ENCODE results near the gene PRR18. TPM values are rescaled to one million over a fixed set of nuclear protein-coding genes. Genes with fewer than 3 reads are reported as not detected.

The PRR18 gene
- total and polyA plus RNA-seq, 2 of the 13 experiments (the other 11 are each of a cell fraction or from before 2014, with no cell fraction given) = 0.04 TPM

DNA sequence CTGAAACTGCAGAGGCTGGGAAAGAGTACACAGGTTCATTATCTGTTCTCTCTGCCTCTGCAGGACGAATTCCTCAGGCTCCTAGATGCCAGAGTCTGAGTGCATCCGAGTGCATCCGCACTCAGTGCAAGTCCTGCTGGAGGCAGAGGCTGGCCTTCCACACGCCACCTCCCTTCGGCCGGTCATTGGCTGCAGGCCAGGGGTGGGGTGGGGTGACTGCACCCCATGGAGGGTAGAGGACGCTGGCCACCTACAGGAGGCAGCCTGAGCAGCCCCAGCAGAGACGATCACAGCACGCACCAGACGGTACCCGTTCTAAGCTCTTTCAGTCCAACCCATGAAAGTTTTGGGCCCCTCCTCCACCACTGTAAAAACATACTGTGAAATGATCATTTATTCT, 22.4 kb upstream of the PRR18 start (continued):
- TF ChIP-seq ZSCAN22 (CRISPR knock-in tag; IDR thresholded peaks at IDR 0.05) = no peak
- no peak for TF ChIP-seq MYNN (CRISPR knock-in tag; IDR thresholded peaks at IDR 0.05; ENCODE audit: low read depth)
- no peak for TF ChIP-seq ZNF33B (CRISPR knock-in tag; IDR thresholded peaks at IDR 0.05)
- TF ChIP-seq, protein P1, sequence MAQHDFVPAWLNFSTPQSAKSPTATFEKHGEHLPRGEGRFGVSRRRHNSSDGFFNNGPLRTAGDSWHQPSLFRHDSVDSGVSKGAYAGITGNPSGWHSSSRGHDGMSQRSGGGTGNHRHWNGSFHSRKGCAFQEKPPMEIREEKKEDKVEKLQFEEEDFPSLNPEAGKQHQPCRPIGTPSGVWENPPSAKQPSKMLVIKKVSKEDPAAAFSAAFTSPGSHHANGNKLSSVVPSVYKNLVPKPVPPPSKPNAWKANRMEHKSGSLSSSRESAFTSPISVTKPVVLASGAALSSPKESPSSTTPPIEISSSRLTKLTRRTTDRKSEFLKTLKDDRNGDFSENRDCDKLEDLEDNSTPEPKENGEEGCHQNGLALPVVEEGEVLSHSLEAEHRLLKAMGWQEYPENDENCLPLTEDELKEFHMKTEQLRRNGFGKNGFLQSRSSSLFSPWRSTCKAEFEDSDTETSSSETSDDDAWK (CRISPR knock-in tag; IDR thresholded peaks at IDR 0.05) = no peak
- no peak for TF ChIP-seq MBD4 (IDR thresholded peaks at IDR 0.05; ENCODE audit: borderline replicate concordance, low read length)
- no peak; the same call in 1 of the 2 replicates for TF ChIP-seq MEIS2 (CRISPR knock-in tag; IDR thresholded peaks at IDR 0.05)
- TF ChIP-seq ZNF558 (CRISPR knock-in tag; IDR thresholded peaks at IDR 0.05; ENCODE audit: borderline replicate concordance) = no peak
- no peak for TF ChIP-seq PHF20 (CRISPR knock-in tag; IDR thresholded peaks at IDR 0.05)
- no peak for TF ChIP-seq ZNF589 (CRISPR knock-in tag; conservative IDR thresholded peaks at IDR 0.05)
- TF ChIP-seq YEATS4 (CRISPR knock-in tag; IDR thresholded peaks at IDR 0.05; ENCODE audit: borderline replicate concordance) = 0 out of 2 replicates have a peak, but pooled peaks have one; percentile 35
- peak; percentile 94 for TF ChIP-seq ZNF770 (CRISPR knock-in tag; IDR thresholded peaks at IDR 0.05)
- TF ChIP-seq, protein P2, sequence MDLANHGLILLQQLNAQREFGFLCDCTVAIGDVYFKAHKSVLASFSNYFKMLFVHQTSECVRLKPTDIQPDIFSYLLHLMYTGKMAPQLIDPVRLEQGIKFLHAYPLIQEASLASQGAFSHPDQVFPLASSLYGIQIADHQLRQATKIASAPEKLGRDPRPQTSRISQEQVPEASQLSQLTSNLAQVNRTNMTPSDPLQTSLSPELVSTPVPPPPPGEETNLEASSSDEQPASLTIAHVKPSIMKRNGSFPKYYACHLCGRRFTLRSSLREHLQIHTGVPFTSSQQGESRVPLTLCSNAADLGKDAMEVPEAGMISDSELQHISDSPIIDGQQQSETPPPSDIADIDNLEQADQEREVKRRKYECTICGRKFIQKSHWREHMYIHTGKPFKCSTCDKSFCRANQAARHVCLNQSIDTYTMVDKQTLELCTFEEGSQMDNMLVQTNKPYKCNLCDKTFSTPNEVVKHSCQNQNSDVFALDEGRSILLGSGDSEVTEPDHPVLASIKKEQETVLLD (CRISPR knock-in tag; IDR thresholded peaks at IDR 0.05; ENCODE audit: low read depth) = no peak
- no peak for TF ChIP-seq ZBED4 (CRISPR knock-in tag; IDR thresholded peaks at IDR 0.05; ENCODE audit: borderline replicate concordance)
- TF ChIP-seq TAF15 (IDR thresholded peaks at IDR 0.05; ENCODE audit: low read depth, low read length, poor library complexity, severe bottlenecking) = no peak
- TF ChIP-seq, protein P3, sequence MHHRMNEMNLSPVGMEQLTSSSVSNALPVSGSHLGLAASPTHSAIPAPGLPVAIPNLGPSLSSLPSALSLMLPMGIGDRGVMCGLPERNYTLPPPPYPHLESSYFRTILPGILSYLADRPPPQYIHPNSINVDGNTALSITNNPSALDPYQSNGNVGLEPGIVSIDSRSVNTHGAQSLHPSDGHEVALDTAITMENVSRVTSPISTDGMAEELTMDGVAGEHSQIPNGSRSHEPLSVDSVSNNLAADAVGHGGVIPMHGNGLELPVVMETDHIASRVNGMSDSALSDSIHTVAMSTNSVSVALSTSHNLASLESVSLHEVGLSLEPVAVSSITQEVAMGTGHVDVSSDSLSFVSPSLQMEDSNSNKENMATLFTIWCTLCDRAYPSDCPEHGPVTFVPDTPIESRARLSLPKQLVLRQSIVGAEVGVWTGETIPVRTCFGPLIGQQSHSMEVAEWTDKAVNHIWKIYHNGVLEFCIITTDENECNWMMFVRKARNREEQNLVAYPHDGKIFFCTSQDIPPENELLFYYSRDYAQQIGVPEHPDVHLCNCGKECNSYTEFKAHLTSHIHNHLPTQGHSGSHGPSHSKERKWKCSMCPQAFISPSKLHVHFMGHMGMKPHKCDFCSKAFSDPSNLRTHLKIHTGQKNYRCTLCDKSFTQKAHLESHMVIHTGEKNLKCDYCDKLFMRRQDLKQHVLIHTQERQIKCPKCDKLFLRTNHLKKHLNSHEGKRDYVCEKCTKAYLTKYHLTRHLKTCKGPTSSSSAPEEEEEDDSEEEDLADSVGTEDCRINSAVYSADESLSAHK (CRISPR knock-in tag; IDR thresholded peaks at IDR 0.05; ENCODE audit: borderline replicate concordance) = no peak
- no peak for TF ChIP-seq REL (CRISPR knock-in tag; conservative IDR thresholded peaks at IDR 0.05)
- TF ChIP-seq KDM3A (CRISPR knock-in tag; IDR thresholded peaks at IDR 0.05; ENCODE audit: low read depth) = peak; percentile 77; the same call in 1 of the 2 replicates

Data from HepG2 (cell line).